ENCODE measurements around the gene MYZAP.
"Not testable (repeated sequence)": the region's sequence is repeated elsewhere in the genome, so short reads cannot be mapped to it uniquely, and the experiment has no call there.

The MYZAP gene

DNA sequence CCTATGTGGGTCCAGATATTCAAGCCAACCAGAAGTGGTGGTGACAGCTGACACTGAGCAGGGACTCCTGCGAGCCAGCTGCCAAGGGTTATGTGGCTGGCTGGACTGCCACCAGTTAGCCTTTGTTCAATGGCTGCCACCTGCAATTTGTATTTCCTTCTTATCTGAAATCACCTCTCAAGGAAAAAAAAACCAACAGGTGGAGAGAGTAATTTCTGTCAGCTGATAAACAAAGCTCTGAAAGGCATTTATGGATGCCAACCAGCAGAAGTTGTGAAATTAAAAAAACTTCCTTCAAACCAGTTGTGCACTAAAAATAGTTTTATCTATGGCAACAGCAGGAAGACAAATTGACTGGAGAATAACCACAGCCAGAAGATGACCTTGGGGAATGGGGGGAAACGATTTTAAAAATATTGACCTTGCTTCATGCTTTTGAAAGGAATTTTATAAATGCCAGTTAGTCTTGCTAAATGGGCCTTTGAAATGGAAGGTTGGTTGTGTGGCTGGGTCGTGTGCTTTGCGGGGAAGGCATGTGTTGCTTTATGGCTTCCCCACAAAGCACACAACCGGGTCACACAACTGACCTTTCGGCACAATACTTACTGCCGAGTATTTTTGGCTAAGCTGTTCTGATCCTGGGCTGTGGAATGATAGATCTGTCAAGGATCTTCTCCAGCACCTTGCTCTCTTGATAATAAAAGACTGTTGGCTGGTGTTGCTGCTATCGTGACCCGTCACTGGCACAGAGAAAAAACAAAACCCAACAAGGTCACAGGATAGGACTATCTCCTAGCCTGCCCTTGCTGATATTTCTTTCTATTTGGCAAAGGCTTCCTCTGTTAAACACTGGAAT is 3.5 kb downstream of the MYZAP start:
- no peak for DNase-seq

DNA sequence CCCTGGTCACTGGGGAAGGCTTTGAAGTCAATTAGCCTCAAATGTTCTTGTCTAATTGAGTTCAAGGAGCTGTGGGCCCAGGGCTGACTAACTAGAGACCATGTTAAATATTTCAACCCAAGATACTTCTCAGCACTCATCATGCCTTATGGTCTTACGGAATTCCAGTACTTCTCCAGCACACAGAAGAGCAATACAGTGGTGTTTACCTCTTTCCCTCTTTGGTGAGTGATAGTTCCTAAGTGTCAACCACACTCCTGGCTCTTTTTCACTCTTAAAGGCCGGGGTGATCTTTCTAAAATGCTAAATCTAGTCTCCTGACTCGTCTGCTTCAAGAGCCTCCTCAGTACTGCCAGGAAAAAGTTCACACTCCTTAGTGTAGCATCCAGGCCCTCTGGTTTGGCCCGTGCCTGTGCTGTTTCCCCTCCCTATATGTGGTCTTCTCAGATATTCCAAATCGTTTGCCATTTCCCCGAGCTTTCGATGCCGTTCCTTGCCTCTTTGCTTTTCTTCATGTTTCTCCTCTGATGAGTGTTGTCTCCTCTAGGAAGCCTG is 4.7 kb downstream of the MYZAP start:
- DNase-seq, result no peak

DNA sequence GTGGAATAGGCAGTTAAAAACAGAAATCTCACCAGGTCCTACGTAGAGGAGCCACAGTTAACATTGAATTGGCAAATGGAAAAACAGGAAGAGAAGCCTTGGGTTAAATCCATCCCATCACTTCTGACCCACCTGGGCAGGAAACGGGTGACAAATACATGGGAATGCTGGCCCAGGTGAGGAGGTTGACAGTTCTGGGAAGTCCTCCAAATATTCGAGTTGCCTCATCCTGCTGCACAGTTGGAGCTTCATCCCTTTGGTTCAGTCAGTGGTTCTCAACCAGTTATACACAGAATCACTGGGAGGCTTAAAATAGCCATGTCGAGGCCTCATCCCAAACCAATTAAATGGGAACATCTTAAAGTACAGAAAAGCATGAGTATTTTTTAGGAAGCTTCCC is 5.3 kb downstream of the MYZAP start:
- DNase-seq, result no peak

DNA sequence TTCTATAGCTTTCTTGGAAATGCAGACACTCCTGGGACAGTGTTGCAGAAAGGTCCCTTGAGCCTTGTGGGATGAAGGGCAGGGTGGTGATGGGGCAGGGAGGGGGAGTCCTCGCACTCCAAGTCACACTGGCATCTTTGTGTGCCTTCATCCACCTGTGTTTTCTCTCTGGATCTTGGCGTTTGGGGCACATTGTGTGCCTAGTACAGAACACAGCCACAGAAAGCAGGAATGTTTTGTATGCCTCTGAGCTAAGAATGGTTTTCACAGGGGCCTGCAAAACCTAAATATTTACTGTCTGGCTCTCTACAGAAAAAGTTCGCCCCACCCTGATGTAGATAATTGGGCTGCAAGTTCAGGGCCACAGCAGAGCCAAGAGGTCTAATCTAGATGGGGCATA is 5.7 kb downstream of the MYZAP start:
- no peak for DNase-seq

DNA sequence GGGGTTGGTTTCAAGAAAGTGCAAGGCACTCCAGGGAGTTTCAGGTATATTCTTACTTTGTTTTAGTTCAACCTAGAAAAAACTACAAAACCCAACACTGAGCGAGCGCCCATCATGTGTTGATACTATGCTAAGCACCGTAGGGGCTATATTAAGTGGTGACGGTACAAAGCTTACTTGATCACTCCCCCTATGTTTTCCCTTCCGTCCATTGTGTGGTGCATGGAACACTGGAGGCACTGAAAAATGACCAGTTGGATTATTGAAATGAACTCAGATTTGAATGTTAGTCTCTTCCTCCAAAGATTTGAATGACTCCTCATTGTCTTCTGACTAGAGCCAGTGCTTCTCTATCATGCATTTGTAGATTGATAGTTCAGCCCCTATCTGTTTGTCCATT is 6.6 kb downstream of the MYZAP start:
- no peak for DNase-seq

DNA sequence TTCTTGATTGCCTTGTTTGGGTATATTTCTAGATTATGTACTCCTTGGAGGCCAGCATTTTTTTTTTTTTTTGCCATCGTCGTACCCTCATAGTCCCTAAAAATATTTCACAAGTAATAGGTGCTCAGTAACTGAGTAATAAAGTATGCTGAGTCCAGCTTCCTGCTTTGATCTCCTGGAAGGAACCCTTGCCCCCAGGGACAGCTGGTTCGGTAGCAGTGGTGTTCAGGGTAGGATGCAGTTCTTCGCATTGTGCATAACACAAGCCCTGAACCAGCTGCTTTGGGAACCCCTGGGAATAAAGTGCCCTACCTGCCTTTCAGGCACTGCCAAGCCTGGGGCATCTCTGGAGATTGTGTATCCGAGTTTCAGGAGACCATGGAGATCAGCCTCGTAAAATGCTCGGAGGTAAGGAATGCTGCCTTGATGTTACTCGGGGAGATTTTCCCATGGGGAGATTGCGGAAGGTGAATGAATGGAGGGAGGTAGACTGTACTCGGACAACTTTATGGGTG is 7.6 kb downstream of the MYZAP start:
- DNase-seq, result no peak

DNA sequence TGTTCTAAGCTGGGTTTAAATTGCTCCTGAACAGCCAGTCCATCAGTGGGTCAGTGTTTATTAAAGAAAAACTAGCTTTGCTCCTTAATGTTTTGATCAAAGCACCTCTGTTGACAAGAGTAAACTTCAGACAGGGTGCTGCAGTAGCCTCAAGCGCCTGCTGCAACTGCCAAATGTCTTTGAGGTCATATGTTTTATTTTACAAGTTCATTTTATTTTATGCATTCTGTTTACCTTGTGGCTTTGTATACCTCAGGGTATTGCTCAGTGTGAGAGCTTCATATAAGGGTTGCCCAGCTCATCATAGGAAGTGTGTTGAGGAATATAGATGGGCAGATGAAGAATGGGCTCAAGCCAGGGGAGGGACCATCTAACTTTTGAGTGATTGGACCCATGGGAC is 8.5 kb downstream of the MYZAP start:
- no peak for DNase-seq

DNA sequence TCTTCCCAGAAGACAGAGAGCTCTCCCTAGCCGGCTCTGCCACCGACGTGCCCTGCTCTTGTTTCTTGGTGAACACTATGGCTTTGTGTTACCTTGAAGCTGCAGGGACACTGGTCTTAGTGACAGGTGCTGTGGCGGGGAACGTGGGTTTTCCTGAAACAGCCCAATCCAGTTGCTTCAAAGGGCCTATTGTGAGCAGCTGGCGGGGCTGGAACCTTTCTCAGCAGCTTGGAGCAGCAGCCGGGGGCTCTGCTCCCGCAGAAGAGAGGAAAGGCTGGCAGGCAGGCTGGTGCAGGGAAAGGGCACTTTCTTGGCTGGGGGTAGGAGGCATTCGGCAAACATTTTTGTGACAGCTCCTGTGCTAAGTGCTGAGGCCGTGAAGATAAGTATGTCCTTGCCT is 12.8 kb downstream of the MYZAP start:
- no peak for DNase-seq

DNA sequence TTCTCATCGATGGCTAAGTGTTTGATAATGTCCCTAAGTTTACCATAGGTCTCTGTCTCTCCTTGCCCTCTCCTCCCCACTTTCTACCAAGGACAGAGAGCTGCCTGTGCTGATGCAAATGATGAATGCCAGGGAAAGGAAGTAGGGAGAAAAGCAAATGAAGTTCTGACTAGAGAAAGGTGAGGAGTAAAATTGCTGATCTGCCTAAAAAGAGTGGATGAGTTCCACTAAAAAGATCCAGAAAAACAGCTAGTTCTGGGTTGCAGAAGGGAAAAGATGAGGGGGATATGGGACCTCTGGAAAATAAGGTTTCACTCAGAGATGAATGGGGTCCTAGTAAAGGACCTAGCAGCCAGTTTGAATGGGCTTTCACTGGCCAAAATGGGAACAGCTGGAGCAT is 13.8 kb downstream of the MYZAP start:
- DNase-seq, result no peak

DNA sequence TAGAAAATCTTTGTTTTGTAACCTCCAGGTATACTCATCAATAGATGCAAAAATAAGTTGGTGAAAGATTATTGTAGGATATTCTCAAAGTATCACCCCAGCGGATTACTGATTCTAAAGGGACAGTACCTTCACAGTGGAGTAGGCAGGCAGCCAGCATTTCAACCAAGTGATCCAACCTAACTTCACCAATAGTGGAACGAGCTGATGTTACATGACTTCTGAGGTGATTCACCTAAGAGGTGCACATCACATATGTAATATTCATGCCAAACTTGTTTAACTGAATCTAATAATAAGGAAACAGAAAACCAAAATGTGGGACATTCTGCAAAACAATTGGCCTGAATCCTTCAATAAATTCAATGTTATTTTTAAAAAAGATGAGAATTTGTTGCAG is 14.3 kb downstream of the MYZAP start:
- no peak for DNase-seq

DNA sequence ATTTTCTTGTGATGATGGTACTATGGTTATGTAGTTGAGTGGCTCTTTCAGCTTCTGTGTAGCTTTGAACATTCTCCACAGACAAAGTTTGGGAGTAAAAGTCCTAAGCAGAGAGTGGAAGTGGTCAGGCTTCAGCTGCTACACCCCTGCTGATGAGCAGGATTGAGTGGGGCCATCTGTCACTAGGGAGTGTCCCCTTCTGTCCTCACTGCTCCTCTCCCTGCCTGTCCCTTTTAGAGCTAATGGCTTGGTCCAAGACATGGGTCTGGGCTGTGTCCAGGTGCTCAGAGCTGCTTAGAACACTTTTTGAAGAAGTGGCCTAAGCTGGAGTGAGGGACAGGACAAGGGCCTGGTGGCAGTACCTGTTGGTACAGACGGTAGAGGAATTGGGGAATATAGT is 15.1 kb downstream of the MYZAP start:
- no peak for DNase-seq

DNA sequence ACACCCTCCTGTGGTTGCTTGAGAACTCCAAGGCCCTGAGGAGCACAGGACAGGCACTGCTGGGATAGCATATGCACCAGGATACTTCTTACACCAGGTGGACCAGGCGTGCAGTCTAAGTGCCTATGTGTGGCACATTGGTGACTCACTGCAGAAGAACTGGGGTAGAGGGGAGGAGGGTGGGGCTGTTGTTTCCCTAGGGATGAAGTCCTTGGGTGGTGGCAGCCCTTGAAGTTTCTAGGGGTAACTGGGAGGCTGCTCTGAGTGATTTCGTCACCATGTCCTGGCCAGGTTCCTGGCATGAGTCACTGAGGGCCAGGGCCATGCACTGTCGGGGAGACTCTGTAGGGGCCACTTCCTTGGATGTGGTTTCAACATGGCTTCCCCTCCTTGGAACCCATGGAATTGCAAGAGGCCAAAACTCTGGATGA is 15.9 kb downstream of the MYZAP start:
- DNase-seq, result no peak

DNA sequence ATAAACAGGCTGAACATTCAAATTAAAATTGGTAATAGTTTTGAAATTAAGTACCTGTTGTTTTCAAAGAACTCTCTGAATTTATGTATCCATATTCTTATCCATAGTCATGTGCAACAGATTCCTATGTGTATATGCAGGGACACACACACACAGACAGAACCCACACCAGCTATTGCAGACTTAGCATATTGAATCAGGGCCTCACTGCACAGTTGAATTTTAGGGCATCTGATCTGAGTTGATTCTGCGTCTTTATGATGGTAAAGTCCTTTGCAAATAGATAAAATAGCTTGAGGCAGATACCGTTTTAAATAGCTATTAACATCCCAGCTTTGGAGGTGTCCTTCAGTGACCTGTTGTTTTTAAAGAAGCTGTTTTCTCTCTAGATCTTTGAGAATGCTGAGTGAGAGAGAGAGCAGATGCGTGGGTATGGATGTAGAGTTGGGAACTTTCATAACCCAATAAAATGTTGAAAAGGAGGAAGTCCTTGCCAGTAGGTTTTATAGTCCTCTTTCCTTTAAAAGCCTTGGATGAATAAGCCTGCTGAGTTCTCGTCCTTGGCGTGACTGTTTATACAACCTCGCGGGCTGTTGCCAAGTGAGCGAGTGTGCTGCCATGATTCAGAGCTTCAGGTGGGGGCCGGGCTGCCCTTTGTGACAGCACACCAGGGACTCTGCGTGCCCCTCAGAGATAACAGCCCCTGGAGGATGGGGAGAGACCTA is 18.3 kb downstream of the MYZAP start:
- no peak for DNase-seq

DNA sequence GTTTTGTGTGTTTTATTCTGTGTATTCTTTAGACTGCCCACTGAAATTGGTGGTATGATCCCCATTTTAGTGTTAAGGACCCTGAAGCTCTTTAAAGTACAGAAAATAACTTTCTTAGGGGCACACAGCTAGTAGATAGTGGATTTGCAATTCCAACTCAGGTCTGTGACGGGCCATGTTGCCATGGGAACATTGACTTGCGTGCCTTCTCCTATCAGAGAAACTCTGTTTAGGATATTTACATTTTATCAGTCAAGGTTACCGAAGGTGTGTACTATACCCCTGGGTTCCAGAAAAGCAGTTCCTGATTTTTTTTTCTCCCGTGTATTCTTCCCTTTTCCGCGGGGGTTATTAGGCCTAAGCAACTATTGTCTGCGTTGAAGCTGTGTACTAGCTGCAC is 19.4 kb downstream of the MYZAP start:
- no peak for DNase-seq

DNA sequence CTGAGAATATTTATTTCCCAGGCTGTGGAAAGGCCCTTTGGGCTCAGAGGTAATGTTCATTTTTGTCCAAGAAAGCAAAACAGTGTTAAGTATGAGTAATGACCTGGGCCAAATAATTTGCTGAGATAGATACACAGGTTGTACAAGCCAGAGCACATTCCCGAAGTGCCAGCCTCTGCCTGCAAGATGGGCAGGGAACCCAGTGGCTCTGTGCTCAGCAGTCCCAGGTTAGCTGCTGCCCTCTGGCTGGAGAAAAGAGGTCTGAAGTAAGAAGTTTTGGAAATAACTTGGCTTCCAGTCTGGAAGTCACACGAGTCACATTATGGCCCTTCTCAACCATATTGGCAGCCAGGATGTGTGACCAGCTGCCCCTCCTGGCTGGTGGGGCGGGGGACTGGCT is 20.2 kb downstream of the MYZAP start:
- no peak for DNase-seq

DNA sequence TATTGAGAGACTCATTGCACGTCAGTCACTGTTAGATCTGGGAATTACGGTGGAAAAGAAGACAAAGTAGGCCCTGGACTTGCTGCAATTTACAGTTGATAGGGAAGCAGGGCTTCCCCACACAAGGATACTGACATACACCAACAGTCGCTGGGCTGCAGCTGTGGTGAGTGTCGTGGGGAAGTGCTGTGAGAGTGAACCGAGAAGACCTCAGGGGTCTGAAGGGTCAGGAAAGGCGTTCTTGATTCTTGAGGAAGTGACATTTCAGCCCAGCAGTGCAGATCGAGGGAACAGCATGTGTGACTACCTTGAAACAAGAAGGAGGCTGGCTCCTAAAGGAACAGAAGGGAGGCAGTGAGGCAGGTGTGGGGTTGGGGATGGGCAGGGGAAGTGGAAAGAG is 22.5 kb downstream of the MYZAP start:
- no peak for DNase-seq

DNA sequence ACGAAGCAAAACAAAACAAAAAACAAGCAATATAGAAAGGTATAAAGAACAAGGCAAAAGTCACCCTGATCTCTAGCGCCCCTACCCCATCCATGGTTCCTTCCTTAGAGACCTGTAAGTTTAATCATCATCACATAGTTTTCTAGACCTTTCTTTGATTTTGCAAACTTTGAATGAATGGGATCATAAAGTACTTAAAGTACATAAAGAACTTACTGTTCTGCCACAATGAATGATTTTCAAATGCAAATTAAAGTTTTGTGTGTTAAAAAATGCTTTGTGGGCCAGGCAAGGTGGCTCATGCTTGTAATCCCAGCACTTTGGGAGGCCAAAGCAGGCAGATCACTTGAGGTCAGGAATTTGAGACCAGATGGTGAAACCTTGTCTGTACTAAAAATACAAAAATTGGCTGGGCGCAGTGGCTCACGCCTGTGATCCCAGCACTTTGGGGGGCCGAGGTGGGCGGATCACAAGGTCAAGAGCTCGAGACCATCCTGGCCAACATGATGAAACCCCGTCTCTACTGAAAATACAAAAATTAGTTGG is 24.3 kb downstream of the MYZAP start:
- not testable (repeated sequence) for DNase-seq

DNA sequence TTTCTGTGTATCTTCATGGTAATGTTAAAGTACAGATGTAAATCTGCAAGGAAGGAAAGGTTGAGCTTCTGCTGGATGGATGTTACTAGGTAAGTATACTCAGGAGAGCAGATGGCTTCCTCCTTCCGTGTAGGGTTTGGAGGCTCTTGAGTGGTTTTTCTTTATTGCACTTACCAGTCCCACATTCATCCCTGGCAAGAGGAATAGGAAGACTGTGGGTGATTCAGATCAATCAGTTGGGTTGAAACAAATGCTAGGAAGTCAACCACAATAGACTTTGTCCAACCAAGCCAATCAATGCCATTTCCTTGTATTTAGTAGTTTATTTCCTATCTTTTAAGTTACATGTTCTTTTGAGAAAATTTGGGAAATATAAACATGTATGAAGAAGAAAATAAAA is 26.6 kb downstream of the MYZAP start:
- no peak for DNase-seq

DNA sequence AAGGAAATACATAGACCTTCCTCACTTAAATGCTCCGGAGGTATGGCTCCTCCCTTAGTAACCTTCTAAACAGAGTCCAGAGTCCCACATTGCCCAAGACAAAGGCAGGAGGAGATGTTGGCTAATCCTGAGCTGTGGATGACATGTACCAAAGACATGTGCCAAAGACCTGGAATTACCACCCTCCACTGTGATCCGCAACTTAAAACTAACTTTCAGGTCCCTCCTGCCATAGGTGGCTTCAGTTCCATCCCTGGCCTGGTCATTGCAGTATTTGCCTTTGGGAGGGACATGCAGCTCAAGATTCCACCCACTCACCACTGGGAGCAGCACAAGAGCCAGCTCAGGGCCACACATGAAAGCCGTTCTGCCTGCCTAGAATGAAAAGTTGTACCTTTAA is 28.0 kb downstream of the MYZAP start:
- no peak for DNase-seq

DNA sequence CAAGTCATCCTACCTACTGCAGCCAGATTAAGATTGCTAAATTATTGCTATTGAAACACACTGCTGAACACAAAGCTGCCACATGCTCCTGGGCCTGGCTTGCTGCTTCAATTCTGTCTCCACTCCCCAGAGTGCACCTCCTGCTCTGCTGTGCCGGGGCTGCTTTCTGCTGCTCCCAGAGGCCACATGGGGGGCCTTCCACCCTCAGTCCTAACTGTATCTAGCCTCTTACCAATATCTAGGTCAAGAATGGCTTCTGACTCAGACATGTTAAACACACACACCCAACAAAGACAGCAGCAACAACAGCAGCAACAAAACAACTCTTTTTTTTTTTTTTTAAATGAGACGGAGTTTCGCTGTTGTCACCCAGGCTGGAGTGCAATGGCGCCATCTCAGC is 33.0 kb downstream of the MYZAP start:
- DNase-seq, result no peak

DNA sequence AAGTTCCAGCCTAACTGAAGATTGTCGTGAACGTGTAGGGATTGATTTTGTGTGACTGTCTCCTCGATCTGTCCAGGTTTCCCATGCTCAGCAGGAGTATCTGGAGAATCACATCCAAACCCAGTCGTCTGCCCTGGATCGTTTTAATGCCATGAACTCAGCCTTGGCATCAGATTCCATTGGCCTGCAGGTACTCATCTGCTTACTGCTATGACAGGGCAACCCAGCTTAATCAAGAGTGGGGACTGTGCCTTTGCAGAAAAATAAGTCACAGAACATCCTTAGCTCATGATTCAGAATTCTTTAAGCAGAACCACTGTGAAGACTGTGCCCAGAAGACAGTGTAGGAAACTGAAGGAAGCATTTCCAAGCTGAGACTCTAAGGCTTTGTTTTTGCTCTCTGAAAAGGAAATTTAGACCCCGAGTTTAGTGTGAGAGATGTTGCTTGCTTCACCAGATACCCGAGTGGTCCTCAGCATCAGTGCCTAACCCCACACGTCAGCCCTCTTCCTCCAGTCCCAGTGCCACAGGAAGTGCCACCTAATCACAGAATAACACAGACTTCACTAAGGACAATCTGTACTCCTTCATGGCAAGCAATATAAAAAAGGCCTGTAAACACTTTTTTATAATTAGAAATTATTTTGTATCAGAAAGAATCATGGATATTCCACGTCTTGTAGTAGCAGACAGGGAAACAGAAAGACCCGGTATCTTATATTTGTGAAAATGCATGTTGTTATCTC is 34.2 kb downstream of the MYZAP start:
- no peak for DNase-seq

DNA sequence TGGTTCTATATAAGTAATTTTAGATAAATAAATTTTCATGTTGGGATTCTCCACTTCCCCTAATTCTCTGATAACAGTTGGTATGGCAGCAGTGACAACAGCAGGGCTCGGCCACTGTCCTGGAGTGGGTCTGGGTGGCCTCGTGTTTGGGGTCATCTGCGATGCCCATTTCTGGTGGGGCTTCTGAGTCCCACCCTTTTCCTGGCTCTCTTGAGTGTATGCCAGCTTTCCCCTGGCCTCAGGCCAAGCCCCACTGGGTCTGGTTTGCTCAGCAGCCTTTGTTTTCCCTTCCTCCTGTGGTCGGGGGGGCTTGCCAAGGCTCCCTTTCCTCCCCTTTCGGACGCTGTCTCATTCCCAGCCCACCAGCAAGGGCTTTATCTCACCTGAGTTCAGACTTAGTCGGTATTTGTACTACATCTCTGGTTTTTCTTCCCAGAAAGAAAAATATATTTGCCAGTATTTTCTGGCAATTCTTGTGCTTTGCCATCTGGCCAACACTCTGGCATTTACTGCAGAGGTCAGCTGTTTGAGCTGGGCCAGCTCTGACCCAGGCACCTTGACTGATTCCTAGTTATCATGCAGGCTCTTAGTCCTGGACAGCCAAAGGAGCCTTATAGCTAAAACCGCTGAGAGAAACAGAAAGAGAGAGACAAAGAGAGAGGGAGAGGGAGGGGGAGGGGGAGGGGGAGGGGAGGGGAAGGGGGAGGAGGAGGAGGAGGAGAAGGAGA is 35.2 kb downstream of the MYZAP start:
- DNase-seq, result no peak

All from activated CD4-positive, alpha-beta T cell treated with anti-CD3 and anti-CD28 coated beads for 4 hours (primary cell).